Thoracic aorta (tissue), 2 donors: ENCODE data around the gene ZNF638. TPM values are rescaled to one million over a fixed set of nuclear protein-coding genes. Genes with fewer than 3 reads are reported as not detected.

Source experiments
- ATAC-seq: fragments of 150-250 bp; one replicate; pipeline ENCODE4 v1.8.0; 2017; ENCODE audit warnings: low read depth; ENCODE audit not compliant: insufficient number of reproducible peaks, low FRiP score
- DNase-seq: peaks from one replicate; pipeline ENCODE4 v3.0.0-alpha.2; 2020; ENCODE audit warnings: low spot score
- H3K27ac ChIP-seq, 2 donors: fragments of 200-600 bp; sonication (generic); 1 replicate in 1 of 2; 2 replicates in 1 of 2; pipeline ENCODE4 v1.5.1; 2016; ENCODE audit warnings: mild to moderate bottlenecking in 2 of 2, moderate library complexity in 2 of 2
- H3K27me3 ChIP-seq: fragments of 200-600 bp; sonication (generic); replicated peaks from 2 replicates; pipeline ENCODE4 v1.6.0; 2016; ENCODE audit warnings: mild to moderate bottlenecking; ENCODE audit not compliant: insufficient read depth
- H3K36me3 ChIP-seq: fragments of 200-600 bp; sonication (generic); one replicate; pipeline ENCODE4 v1.5.1; 2016
- H3K4me1 ChIP-seq, 2 donors: fragments of 200-600 bp; sonication (generic); 1 replicate in 1 of 2; 2 replicates in 1 of 2; pipeline versions ENCODE4 v1.5.1 to v1.6.0; 2016; ENCODE audit warnings: low read depth in 2 of 2, mild to moderate bottlenecking in 1 of 2; ENCODE audit not compliant: control insufficient read depth in 1 of 2
- H3K4me3 ChIP-seq: fragments of 200-600 bp; sonication (generic); 2 replicates; pipeline ENCODE4 v1.5.1; 2016; ENCODE audit warnings: mild to moderate bottlenecking
- H3K9me3 ChIP-seq: fragments of 200-600 bp; sonication (generic); 2 replicates; pipeline ENCODE4 v1.5.1; 2016
- total RNA-seq, 2 donors: library from RNA; depleted of rRNA; stranded (reverse); fragments of >200 nt; gene quantifications; one replicate each; pipeline versions ENCODE4 v1.1.0 to v1.2.3, GENCODE V29; 2016
- TF ChIP-seq, protein P1 (sequence below): fragments of 200-600 bp; sonication (generic); IDR thresholded peaks from one replicate; pipeline ENCODE4 v1.5.1; 2019; ENCODE audit warnings: antibody characterized with exemption

ZNF638 gene
- total RNA-seq, 2 donors from 2014 or later: 162 to 230 TPM

GRCh38 chr2:71460595-71461303, 129.2 kb downstream of the ZNF638 start:
- no peak overlapping the region for H3K27ac ChIP-seq
- no peaks in the 10 kb centered on the region for H3K27me3 ChIP-seq
- no peak for DNase-seq
- H3K4me3 ChIP-seq: no peak overlapping the region
- H3K4me1 ChIP-seq: peaks cover 11 to 34% of the 10 kb centered on the region in 2 donors
- H3K9me3 ChIP-seq: no peaks in the 10 kb centered on the region
- no peaks in the 10 kb centered on the region for H3K36me3 ChIP-seq
- TF ChIP-seq, protein P1, sequence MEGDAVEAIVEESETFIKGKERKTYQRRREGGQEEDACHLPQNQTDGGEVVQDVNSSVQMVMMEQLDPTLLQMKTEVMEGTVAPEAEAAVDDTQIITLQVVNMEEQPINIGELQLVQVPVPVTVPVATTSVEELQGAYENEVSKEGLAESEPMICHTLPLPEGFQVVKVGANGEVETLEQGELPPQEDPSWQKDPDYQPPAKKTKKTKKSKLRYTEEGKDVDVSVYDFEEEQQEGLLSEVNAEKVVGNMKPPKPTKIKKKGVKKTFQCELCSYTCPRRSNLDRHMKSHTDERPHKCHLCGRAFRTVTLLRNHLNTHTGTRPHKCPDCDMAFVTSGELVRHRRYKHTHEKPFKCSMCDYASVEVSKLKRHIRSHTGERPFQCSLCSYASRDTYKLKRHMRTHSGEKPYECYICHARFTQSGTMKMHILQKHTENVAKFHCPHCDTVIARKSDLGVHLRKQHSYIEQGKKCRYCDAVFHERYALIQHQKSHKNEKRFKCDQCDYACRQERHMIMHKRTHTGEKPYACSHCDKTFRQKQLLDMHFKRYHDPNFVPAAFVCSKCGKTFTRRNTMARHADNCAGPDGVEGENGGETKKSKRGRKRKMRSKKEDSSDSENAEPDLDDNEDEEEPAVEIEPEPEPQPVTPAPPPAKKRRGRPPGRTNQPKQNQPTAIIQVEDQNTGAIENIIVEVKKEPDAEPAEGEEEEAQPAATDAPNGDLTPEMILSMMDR: no peak
- ATAC-seq: no peak

GRCh38 chr2:71461304-71461671, 129.7 kb downstream of the ZNF638 start:
- Histone ChIP-seq H3K4me1 (peaks cover 5 to 28% of the 10 kb centered on the region in 2 donors), H3K9me3 (no peaks in the 10 kb centered on the region), H3K27ac (no peak overlapping the region), H3K4me3 (no peak overlapping the region), H3K27me3 (no peaks in the 10 kb centered on the region), H3K36me3 (no peaks in the 10 kb centered on the region)
- DNase-seq (no peak), ATAC-seq (no peak)
- TF ChIP-seq, protein P1: no peak

GRCh38 chr2:71462056-71462605, 130.5 kb downstream of the ZNF638 start:
- H3K4me1 ChIP-seq: peaks cover 0 to 20% of the 10 kb centered on the region in 2 donors
- no peak for ATAC-seq
- DNase-seq: no peak

DNA sequence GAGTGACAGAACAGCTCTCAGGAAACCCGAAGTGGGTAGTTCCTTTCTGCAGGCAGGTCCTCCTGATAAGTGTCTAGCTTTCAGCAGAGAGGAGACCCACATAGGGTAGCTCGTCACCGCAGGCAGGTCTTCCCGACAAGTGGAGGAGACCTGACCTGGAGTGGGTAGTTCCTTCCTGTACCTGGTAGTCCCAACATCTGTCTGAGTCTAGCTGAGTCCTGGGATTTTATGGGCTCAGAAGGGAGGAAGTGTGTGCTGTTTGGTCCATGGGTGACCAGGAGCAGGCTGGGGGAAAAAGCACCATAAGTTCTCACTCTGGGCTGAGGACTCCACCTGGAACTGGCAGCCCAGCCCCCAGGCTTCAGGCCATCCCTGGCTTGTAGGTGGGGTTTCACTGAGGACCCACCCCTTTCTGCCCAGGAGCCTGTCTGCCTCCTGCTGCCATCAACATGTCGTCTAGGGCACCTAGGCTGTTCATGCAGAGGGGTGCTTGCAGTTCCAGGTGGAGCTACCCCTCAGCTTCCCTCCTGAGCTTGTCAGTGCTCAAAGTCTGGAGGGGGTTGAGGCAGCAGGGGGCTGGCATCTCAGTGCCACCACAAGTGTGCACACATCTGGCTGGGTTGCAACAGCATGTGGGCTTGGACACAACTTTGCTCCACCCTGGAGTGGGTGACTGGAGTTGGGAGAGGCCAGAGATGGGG, 131.2 kb downstream of the ZNF638 start:
- Histone ChIP-seq H3K36me3 (no peaks in the 10 kb centered on the region), H3K4me3 (no peak overlapping the region), H3K27me3 (no peaks in the 10 kb centered on the region), H3K27ac (no peak overlapping the region), H3K9me3 (no peaks in the 10 kb centered on the region), H3K4me1 (peaks cover 4 to 18% of the 10 kb centered on the region in 2 donors)
- DNase-seq (no peak), ATAC-seq (no peak)
- TF ChIP-seq, protein P1: no peak

More at GRCh38 chr2:71462056-71462605, 130.5 kb downstream of the ZNF638 start:
- H3K9me3 ChIP-seq: no peaks in the 10 kb centered on the region
- no peak overlapping the region for H3K27ac ChIP-seq
- H3K27me3 ChIP-seq: no peaks in the 10 kb centered on the region
- TF ChIP-seq, protein P1: no peak
- no peak overlapping the region for H3K4me3 ChIP-seq
- H3K36me3 ChIP-seq: no peaks in the 10 kb centered on the region

DNA sequence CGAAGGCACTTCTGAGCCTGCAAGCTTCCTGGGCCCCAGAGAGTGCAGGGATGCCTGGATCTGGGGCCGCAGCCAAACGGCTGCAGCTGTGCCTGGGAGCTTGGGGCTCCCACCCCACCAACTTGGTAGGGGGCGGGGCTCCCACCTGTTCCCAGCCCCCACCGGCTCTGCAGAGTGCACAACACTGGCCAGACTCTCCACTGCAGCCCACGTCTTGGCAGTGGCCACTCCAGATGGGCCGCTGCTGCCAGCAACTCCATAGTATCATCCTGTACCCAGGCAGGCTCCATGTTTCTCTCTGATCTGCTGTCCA, 131.7 kb downstream of the ZNF638 start:
- Histone ChIP-seq H3K27me3 (no peaks in the 10 kb centered on the region), H3K9me3 (no peaks in the 10 kb centered on the region), H3K36me3 (no peaks in the 10 kb centered on the region), H3K27ac (no peak overlapping the region), H3K4me3 (no peak overlapping the region), H3K4me1 (peaks cover 4 to 13% of the 10 kb centered on the region in 2 donors)
- DNase-seq (no peak), ATAC-seq (no peak)
- TF ChIP-seq, protein P1: no peak
